Fibroblast of skin of left quadriceps (primary cell): ENCODE results near the gene TUBGCP6.

ENCODE experiments used
- DNase-seq, 2 experiments: peaks; one replicate each; pipeline ENCODE4 v3.0.0-alpha.2; 2013; ENCODE audit warnings: low read depth in 2 of 2

Gene TUBGCP6

GRCh38 chr22:50262973-50263617 is 18.3 kb upstream of the TUBGCP6 start:
- no peak for DNase-seq

GRCh38 chr22:50262460-50262911 is 17.7 kb upstream of the TUBGCP6 start:
- DNase-seq: no peak

GRCh38 chr22:50261615-50262459 is 17.0 kb upstream of the TUBGCP6 start, which contains the start of gene MAPK12:
Gene MAPK12 (minus strand): TSS chr22:50261683. CDS start chr22:50261509, 174 bp downstream.
- no peak for DNase-seq

- no peak for DNase-seq
Observed at GRCh38 chr22:50260801-50261614, 16.2 kb upstream of the TUBGCP6 start.

- DNase-seq: no peak
Observed at GRCh38 chr22:50260434-50260800, 15.6 kb upstream of the TUBGCP6 start.

- no peak for DNase-seq
Observed at GRCh38 chr22:50259302-50259701, 14.5 kb upstream of the TUBGCP6 start.

- no peak for DNase-seq
Observed at GRCh38 chr22:50258361-50259292, 13.8 kb upstream of the TUBGCP6 start.

GRCh38 chr22:50257451-50258360 is 12.9 kb upstream of the TUBGCP6 start:
- DNase-seq: no peak

- no peak for DNase-seq
Observed at GRCh38 chr22:50257041-50257440, 12.2 kb upstream of the TUBGCP6 start.

GRCh38 chr22:50256258-50256862 is 11.5 kb upstream of the TUBGCP6 start:
- DNase-seq: no peak

- no peak for DNase-seq
Observed at GRCh38 chr22:50255607-50256006, 10.8 kb upstream of the TUBGCP6 start.

- no peak for DNase-seq
Observed at GRCh38 chr22:50255099-50255498, 10.3 kb upstream of the TUBGCP6 start.

GRCh38 chr22:50253941-50254340 is 9.1 kb upstream of the TUBGCP6 start:
- DNase-seq: no peak

- DNase-seq: no peak
Observed at GRCh38 chr22:50253046-50253915, 8.5 kb upstream of the TUBGCP6 start.

GRCh38 chr22:50252082-50253045 is 7.5 kb upstream of the TUBGCP6 start:
- no peak for DNase-seq

GRCh38 chr22:50251477-50252081 is 6.8 kb upstream of the TUBGCP6 start:
- no peak for DNase-seq
